Vagina (tissue), 2 donors: Measurements from ENCODE around the gene ARHGAP26. TPM values are rescaled to one million over a fixed set of nuclear protein-coding genes. Genes with fewer than 3 reads are reported as not detected.

Experiments
- DNase-seq, 2 donors: peaks; one replicate each; pipeline ENCODE4 v3.0.0-alpha.2; 2017; ENCODE audit errors: extremely low spot score in 2 of 2
- H3K27ac ChIP-seq: fragments of 200-600 bp; sonication (generic); one replicate; pipeline ENCODE4 v1.5.1; 2019
- H3K27me3 ChIP-seq: fragments of 200-600 bp; sonication (generic); one replicate; pipeline ENCODE4 v1.5.1; 2019
- H3K36me3 ChIP-seq, 2 donors: fragments of 200-600 bp; sonication (generic); one replicate each; pipeline ENCODE4 v1.5.1; 2017 to 2019
- H3K4me1 ChIP-seq: fragments of 200-600 bp; sonication (generic); one replicate; pipeline ENCODE4 v1.5.1; 2019
- H3K4me3 ChIP-seq, 2 donors: fragments of 200-600 bp; sonication (generic); 1 replicate in 1 of 2; 2 replicates in 1 of 2; pipeline ENCODE4 v1.5.1; 2016 to 2019
- H3K9me3 ChIP-seq: fragments of 200-600 bp; sonication (generic); one replicate; pipeline ENCODE4 v1.5.1; 2019
- POLR2A ChIP-seq, 2 donors: fragments of 450-650 bp; IDR thresholded peaks; one replicate each; pipeline ENCODE4 v1.6.1; 2017; ENCODE audit warnings: antibody characterized with exemption in 2 of 2, mild to moderate bottlenecking in 2 of 2, moderate library complexity in 2 of 2
- POLR2AphosphoS5 ChIP-seq, 2 donors: sonication (generic); formaldehyde crosslinking; IDR thresholded peaks; one replicate each; pipeline ENCODE4 v1.9.0; 2017; ENCODE audit warnings: antibody characterized with exemption in 2 of 2, mild to moderate bottlenecking in 2 of 2, low read depth in 1 of 2; ENCODE audit not compliant: insufficient read depth in 1 of 2
- intact Hi-C: fragments of 100-400 bp; cut with DNase I; formaldehyde crosslinking; loops from one replicate; pipeline ENCODE4 v1.15.1; 2023
- total RNA-seq: library from RNA; depleted of rRNA; stranded (reverse); fragments of >200 nt; gene quantifications from one replicate; pipeline ENCODE4 v1.2.3, GENCODE V29; 2016
- TF ChIP-seq, protein P1 (sequence below), 3 experiments: fragments of 450-650 bp in 2 of 3; fragments of 200-600 bp in 1 of 3; sonication (generic) in 1 of 3; IDR thresholded peaks; one replicate each; pipeline ENCODE4 v1.5.1; 2017 to 2019; ENCODE audit warnings: antibody characterized with exemption in 3 of 3, mild to moderate bottlenecking in 2 of 3, moderate library complexity in 2 of 3

Gene ARHGAP26
- total RNA-seq, 1 donor from 2014 or later: 42.5 TPM

DNA sequence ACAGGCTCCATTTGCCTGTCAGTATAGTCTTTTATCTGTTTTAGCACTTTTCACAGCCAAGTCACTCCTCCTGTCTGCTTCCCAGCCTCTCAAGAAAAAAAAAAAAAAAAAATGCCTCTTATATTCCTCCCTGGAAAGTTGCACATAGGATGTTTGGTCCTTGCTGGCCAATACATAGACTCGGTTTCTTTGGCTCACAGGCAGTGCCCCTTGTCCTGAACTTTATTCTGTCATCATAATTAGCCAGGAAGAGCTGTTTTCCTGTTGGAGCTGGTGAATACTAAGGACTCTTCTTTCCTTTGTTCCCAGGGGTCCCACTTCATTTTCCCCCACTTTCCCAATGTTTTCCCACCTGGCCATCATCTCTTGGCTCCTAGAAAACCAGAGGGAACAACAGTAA is 442.1 kb downstream of the ARHGAP26 start:
- TF ChIP-seq POLR2AphosphoS5 (IDR thresholded peaks at IDR 0.05; ENCODE audit: insufficient read depth in 1 of 2, low read depth in 1 of 2) (no peak), POLR2A (IDR thresholded peaks at IDR 0.05) (no peak)
- TF ChIP-seq, protein P1, sequence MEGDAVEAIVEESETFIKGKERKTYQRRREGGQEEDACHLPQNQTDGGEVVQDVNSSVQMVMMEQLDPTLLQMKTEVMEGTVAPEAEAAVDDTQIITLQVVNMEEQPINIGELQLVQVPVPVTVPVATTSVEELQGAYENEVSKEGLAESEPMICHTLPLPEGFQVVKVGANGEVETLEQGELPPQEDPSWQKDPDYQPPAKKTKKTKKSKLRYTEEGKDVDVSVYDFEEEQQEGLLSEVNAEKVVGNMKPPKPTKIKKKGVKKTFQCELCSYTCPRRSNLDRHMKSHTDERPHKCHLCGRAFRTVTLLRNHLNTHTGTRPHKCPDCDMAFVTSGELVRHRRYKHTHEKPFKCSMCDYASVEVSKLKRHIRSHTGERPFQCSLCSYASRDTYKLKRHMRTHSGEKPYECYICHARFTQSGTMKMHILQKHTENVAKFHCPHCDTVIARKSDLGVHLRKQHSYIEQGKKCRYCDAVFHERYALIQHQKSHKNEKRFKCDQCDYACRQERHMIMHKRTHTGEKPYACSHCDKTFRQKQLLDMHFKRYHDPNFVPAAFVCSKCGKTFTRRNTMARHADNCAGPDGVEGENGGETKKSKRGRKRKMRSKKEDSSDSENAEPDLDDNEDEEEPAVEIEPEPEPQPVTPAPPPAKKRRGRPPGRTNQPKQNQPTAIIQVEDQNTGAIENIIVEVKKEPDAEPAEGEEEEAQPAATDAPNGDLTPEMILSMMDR (IDR thresholded peaks at IDR 0.05): no peak
- intact Hi-C loops: no loop called here
- no peaks in the 10 kb centered on the region for H3K9me3 ChIP-seq
- no peak for DNase-seq
- peaks cover 0 to 5% of the 10 kb centered on the region in 2 donors for H3K36me3 ChIP-seq
- no peaks in the 10 kb centered on the region for H3K27me3 ChIP-seq
- H3K27ac ChIP-seq: no peak overlapping the region
- H3K4me1 ChIP-seq: peaks cover 8% of the 10 kb centered on the region
- no peak overlapping the region for H3K4me3 ChIP-seq

DNA sequence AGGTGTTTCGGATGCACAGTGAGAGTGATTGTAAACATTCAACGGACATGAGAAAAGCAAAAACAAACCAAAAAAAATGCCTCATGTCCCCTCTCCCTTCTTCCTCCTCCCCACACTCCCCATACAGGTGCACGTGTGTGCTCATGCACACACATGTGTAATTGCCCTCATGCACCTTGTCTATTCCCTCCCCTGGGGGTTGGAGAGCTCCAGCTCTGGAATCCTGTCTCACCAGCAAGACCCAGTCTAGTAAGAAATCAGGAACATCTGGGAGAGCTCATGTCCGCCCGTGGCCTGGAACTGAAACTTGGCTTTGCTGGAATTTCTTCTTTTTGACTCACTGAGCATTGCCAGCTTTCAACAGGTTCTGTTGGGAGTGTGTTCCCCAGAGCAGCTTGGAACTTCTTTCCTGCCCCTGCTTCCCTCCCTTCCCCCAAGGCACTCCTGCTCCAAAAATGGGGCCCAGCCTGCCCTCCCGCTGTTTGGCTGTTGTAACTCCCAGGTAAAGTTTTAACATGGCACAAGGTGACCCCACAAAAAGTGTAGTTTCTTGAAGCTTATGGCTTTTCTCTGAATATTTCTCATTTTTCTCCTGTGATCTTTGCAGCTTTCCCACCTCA is 443.2 kb downstream of the ARHGAP26 start:
- H3K4me1 ChIP-seq: peaks cover 5% of the 10 kb centered on the region
- TF ChIP-seq POLR2A (IDR thresholded peaks at IDR 0.05): no peak
- TF ChIP-seq, protein P1 (IDR thresholded peaks at IDR 0.05): no peak
- TF ChIP-seq POLR2AphosphoS5 (IDR thresholded peaks at IDR 0.05; ENCODE audit: insufficient read depth in 1 of 2, low read depth in 1 of 2): no peak
- intact Hi-C loops: no loop called here
- H3K36me3 ChIP-seq: peaks cover 0 to 5% of the 10 kb centered on the region in 2 donors
- no peak overlapping the region for H3K4me3 ChIP-seq
- H3K27ac ChIP-seq: no peak overlapping the region
- no peaks in the 10 kb centered on the region for H3K27me3 ChIP-seq
- no peak for DNase-seq
- no peaks in the 10 kb centered on the region for H3K9me3 ChIP-seq

DNA sequence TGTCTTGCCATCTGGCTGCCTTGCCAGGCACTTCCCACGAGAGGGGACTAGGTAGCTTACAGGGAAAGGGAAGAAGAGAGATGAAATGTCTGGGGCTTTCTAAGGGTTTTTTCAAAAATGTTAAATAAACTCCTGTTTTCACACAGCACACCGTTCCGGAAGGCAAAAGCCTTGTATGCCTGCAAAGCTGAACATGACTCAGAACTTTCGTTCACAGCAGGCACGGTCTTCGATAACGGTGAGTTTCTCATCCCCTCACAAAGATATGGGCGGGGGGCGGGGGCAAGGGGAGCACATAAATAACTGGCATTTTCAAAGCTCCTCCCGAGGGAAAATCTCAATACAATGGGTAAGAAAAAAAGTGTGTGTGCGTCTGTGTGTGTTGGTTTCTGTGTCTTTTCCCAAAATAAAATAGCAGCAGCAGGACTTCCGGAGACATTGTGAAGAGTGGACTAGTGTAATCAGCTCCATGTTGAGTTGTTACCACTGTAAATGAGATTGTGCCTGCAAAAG is 443.7 kb downstream of the ARHGAP26 start:
- no peak for DNase-seq
- Histone ChIP-seq H3K9me3 (no peaks in the 10 kb centered on the region), H3K27ac (no peak overlapping the region), H3K36me3 (peaks cover 0 to 5% of the 10 kb centered on the region in 2 donors), H3K27me3 (no peaks in the 10 kb centered on the region), H3K4me3 (no peak overlapping the region), H3K4me1 (peaks cover 5% of the 10 kb centered on the region)
- intact Hi-C loops: no loop called here
- no peak for TF ChIP-seq POLR2A (IDR thresholded peaks at IDR 0.05)

DNA sequence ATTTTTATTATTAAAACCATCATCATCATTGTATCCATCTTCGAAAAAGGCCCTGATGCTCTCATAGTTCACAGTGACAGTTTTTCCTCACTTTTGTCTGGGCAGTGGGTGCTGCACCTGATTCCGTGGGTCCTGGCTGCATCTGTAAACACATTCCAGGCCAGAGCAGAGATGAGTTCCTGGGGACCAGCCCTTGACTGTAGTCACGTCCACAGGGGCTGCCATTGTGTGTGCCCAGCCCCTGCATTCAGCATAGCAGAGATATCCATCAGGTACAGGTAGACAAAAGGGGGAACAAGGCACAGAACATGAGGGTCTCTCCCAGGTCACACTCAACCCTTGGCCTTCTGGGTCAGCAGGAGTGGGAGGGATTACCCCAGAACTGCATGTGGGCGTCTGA is 444.3 kb downstream of the ARHGAP26 start:
- intact Hi-C loops: no loop called here
- H3K9me3 ChIP-seq: no peaks in the 10 kb centered on the region
- H3K27me3 ChIP-seq: no peaks in the 10 kb centered on the region
- H3K27ac ChIP-seq: no peak overlapping the region
- H3K4me3 ChIP-seq: no peak overlapping the region
- peaks cover 5% of the 10 kb centered on the region for H3K4me1 ChIP-seq
- H3K36me3 ChIP-seq: peaks cover 0 to 5% of the 10 kb centered on the region in 2 donors
- peak in 1 of 2 donors; percentile 18 for DNase-seq
- TF ChIP-seq POLR2A (IDR thresholded peaks at IDR 0.05) (no peak), POLR2AphosphoS5 (IDR thresholded peaks at IDR 0.05; ENCODE audit: insufficient read depth in 1 of 2, low read depth in 1 of 2) (no peak)
- TF ChIP-seq, protein P1 (IDR thresholded peaks at IDR 0.05): no peak

DNA sequence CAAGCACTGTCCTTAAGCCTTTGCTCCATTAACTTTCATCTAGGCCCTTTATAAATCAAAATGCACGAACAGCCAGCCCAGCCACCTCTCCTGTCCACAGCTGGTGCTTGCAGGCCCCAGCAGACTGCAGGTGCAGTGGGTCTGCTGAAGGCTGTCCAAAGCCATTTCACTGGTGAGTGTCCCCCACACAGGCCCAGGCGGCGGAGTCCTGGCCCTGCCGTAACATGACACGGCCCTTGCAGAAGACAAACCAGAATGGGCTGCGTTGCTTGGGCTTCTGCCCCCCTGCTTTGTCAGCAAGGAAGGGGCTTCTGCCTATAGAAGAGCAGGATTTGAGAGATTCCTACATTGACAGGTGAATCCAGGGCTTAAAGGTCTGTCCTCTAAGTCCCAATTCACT is 444.7 kb downstream of the ARHGAP26 start:
- DNase-seq: peak in 1 of 2 donors; percentile 64
- H3K36me3 ChIP-seq: peaks cover 0 to 5% of the 10 kb centered on the region in 2 donors
- intact Hi-C loops: no loop called here
- no peaks in the 10 kb centered on the region for H3K27me3 ChIP-seq
- peaks cover 5% of the 10 kb centered on the region for H3K4me1 ChIP-seq
- H3K9me3 ChIP-seq: no peaks in the 10 kb centered on the region
- no peak overlapping the region for H3K27ac ChIP-seq
- TF ChIP-seq, protein P1 (IDR thresholded peaks at IDR 0.05): no peak
- no peak for TF ChIP-seq POLR2A (IDR thresholded peaks at IDR 0.05)
- no peak for TF ChIP-seq POLR2AphosphoS5 (IDR thresholded peaks at IDR 0.05; ENCODE audit: insufficient read depth in 1 of 2, low read depth in 1 of 2)
- H3K4me3 ChIP-seq: no peak overlapping the region
